A673 (cell line): Measurements from ENCODE around the gene OR2V1.

Experiments
- CTCF ChIP-seq: fragments of 300-800, 200-600 bp; sonication (generic); conservative IDR thresholded peaks from 2 replicates; pipeline ENCODE4 v1.5.1; 2017; ENCODE audit warnings: low read depth, mild to moderate bottlenecking, antibody characterized with exemption, low read length, moderate library complexity, mixed read lengths
- EZH2 ChIP-seq: fragments of 200-600 bp; sonication (generic); IDR thresholded peaks from 2 replicates; pipeline ENCODE4 v1.6.1; 2017; ENCODE audit warnings: borderline replicate concordance, low read depth, mild to moderate bottlenecking, mixed read lengths, antibody characterized with exemption, low read length; ENCODE audit not compliant: poor library complexity, severe bottlenecking

GRCh38 chr5:181127456-181127855, 3.5 kb downstream of the OR2V1 start:
- TF ChIP-seq EZH2 (no peak), CTCF (no peak)
